Fibroblast of skin of right quadriceps (primary cell): ENCODE measurements around the gene KLF7.
"Not testable (repeated sequence)": the region's sequence is repeated elsewhere in the genome, so short reads cannot be mapped to it uniquely, and the experiment has no call there.

Experiments used
- DNase-seq: peaks from one replicate; pipeline ENCODE4 v3.0.0-alpha.2; 2013

Gene KLF7

DNA sequence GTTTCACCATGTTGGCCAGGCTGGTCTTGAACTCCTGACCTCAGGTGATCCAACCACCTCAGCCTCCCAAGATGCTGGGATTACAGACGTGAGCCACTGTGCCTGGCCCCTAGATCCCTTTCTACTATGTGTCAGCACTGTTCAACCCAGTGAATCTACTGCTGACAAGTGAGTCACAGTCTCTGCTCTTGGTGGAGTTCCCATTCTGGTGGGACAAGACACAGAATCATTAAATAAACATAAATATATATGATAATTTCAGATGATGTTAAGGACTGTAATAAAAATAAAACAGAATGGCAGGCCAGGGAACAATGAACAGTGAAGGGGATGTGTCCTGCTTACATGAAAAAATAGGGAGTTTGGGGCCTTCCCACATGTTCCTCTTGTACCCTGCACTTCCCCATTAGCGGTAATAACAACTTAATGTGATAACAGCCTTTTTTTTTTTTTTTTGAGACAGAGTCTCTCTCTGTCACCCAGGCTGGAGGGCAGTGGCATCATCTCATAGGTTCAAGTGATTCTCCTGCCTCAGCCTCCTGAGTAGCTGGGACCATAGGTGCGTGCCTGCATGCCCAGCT is 114.3 kb downstream of the KLF7 start:
- DNase-seq = peak; percentile 66

DNA sequence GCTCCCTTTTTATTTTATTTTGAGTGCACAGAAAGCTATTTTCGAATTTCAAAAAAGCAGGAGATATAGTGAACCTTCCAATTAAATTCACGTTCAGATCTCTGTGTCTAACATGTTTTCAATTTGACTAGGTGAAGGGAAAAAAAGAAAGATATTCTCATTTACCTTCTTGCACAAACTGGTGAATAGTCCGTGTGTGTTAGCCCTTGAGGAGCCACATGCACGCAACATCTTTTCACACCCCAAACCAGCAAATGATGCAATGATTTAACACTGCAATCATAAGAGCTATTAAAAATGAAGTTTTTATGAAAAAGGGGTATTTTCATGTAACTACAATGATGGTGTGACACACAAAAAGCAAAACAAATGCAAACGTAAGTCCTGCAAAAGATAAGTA is 116.6 kb downstream of the KLF7 start:
- no peak for DNase-seq

DNA sequence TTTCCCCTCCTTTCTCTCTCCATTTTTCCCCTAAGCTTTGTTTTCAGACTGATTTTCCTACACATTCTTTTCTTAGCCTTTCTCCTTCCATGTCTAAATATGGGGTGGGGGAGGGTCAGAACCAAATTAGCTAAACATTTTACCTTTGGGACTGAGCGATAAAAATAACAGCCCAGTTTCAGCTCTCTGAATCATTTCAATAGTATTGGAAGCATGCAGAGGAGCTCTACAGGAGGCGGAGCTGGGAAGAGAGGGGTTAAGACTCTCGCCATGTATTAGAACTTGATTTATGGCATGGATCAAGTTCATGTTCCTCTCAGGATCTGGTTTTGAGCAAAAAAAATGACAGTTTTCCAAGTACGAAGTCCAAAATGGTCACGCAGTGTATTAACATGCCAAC is 117.3 kb downstream of the KLF7 start:
- peak; percentile 91 for DNase-seq

DNA sequence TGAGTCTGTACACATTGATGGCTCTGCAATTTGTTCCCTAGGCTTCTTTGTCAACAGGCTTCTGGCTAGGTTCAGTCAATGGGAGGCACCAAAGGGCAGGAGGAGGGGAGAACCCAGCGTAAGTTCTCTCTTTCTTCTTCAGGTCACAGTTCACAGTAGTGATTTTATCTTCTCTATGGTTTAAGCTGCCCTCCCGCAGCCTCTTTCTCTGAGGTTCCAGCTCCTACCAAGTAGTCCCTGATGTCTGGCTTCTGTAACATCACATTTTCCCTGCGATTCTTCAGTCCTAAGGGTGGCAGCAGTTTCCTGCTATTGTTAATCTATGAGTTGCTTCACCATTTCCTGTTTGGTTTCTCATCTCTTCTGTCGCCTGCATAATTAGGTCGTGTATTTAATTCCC is 119.0 kb downstream of the KLF7 start:
- DNase-seq = peak; percentile 52

DNA sequence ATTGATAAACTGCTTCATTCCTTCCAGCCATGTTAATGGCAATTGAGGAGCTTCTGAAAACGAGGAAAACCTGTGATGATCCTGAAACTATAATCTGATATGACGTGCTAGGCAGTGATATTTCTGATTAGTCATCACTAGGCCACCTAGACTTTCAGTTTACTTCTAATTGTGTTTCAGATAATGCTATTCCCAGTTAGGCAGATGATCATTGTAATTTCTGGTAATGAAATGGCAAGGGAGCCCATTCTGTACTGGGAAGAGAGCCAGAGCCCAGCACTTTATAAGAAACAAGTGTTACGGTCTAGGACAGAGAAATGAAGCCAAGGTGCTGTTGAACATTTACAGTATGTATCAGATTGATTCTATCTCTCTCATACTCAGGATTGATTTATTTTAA is 120.2 kb downstream of the KLF7 start:
- DNase-seq = peak; percentile 35

DNA sequence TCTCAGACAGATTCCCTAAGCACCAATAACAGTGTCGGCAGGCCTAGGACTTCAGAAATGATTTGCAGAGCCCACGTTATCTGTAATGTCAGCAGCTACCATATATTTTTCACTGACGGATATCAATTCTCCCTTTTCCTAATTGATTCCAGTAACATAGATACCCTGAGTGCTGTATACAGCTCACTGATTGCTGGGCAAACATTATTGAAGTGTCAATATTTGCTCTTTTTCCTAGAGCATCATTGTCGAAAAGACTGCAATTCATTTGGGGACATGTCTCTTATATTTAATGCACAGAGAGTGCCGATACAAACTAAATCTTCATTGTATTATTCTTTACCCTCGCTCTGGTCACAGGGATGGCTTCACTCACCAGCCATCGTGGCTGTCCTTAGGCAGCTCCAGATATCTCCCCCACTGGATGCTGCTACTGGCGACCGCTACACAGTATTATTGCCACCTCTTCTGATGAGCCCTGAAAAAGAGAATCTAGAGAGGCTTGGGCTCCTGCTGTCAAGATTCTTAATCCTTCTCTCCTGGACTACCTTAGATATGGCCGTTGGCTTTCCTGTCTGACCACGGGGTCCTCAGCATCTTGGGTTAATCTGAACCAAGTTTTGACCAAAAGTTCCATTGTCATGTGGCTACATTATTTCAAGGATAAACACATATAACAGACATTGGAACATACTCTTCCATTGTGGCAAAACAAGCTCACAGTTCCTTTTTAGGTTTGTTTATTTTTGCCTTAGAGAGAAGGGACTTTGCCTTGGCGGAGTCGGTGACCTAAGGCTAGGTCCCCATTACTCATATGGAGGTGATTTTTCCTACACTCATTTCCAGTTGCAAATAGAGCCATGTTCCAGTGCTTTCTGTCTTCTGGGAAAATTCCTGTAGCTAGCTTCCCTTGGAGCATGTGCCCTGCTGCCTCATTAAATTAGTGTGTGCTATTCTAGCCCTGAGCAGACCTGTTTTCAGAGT is 121.1 kb downstream of the KLF7 start:
- DNase-seq = no peak

DNA sequence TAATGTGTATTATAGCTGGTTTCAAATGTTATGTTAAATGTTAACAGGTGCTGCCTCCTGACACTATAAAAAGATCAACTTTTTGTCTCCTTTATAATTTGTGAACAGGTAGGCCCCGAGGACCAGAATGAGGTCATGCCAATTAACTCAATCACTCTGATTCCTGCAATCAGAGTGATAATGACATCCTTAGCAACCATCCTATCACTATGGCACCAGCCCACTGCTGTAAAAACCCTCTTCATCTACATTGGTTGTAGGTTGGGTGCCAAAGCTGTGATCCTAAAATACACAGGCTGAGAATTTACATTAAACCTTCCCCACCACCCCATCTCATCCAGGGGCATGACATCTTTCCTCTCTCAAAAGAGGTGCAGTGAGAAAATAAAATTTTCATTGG is 122.9 kb downstream of the KLF7 start:
- DNase-seq = no peak

DNA sequence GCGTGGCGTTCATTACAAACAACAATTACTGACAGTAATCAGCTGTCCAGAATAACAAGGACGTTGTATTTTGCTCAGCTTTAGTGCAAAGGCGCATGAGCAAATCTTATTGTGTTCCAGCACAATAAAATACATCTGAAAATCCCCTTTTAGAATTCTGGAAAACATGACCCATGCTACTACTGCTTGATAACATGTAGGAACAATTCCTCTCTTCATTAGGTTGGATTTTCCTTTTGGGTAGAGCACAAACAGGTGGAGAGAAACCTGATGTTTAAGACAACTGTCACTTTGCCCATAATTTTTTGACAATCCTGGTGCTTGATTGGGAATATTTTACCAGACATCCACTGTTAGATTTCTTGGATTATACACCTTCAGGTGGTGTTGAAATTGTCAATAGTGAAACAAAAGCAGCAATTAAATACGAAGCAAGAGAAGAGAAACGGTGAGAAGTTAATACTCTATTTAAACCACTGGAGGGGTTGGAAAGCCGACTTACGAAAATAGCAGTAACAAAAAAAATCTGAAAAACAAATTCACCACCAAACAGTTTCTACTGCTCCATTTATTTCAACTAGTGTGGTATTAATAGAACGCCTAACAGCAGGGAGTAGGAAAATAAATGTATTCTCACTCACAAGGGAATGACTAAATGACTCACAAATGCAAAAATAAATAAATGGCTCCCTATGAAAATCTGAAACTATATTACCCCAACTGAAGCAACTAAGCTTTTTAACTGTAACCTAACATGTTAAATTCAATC is 123.8 kb downstream of the KLF7 start:
- peak; percentile 63 for DNase-seq

DNA sequence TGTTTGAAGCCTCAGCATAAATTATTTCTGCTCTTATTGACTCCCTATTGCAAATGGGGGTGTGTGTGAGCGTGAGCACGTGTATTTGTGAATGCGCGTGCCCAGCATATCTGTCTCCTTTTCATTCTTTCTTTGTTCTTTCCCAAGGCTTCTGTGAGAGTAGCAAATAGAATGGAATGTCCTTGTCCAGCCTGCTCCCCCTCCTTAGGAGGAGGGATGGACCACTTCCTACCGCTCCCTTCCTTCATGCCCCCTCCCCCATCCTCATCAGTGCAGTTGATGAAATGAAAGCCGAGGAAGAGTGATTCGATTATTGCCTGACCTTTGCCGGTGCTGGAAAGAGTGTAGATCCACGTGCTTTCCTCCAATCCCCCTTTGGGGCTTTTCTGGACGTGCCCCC is 124.5 kb downstream of the KLF7 start:
- DNase-seq = peak; percentile 48

DNA sequence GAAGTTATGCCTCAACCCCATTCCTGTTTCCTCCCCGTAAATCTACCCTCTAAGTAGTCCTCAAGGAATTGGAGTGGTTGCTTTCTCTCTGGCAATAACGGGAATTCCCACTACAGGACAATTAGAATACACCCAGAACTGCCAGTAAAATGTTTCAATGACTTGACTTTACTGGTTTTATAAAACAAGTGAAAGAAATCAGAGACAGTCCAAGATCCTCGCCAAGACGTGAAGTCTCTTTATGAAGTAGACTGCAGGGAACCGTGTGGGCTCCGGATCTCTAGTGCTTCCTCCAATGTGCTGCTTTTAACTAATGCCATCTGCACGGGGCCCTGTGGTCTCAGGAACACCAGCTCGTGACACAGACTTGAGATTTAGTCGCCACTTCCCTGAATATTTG is 125.1 kb downstream of the KLF7 start:
- peak; percentile 33 for DNase-seq

DNA sequence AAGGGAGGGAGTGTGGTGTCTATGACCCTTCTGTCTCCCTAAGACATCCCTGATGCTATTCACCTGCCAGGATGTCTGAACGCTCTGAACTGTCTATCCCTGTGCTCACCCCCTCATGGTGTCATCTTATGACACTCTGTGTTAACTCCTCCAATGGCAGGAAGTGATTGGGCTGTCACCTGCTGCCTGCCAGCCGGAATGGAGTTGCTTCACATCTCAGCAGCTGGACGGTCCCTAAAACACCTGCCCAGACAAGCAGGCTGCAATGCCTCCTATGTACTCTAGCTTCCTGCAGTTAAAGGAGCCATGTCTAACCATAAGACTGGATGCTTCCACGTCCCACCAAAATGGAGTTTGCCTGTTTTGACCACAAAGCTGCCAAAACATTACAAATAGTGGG is 126.5 kb downstream of the KLF7 start:
- DNase-seq = no peak

DNA sequence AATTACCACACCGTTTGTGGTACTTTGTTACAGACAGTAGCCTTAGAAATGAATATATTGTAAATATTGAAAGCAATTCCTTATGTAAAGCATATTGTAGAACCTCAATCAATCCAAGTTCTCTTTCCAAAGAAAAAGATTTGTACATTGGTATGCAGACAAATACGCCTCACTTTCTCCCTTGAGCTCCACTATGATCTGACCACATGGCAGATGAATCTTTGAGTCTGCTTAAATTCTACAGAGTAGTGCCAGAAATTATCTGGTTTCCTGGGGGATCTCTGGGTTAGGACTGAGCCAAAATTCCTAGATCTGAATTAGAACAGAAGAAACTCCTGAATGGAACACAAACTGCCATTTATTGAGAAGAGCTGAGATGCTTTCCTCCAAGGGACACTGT is 127.4 kb downstream of the KLF7 start:
- peak; percentile 15 for DNase-seq

DNA sequence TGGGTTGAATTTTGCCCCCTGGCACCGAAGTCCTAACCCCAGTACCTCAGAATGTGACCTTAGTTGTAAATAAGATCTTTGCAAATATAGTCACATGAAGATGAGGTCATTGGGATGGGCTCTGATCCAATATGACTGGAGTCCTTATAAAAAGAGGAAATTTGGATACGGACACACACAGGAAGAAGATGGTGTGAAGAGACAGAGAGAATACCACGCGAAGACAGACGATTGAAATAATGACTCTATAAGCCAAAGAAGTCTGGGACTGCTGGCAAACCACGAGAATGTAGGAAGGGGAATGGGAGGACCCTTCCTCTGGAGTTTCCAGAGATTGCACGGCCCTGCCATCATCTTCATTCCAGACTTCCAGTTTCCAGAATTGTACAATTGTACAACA is 127.9 kb downstream of the KLF7 start:
- peak; percentile 48 for DNase-seq

DNA sequence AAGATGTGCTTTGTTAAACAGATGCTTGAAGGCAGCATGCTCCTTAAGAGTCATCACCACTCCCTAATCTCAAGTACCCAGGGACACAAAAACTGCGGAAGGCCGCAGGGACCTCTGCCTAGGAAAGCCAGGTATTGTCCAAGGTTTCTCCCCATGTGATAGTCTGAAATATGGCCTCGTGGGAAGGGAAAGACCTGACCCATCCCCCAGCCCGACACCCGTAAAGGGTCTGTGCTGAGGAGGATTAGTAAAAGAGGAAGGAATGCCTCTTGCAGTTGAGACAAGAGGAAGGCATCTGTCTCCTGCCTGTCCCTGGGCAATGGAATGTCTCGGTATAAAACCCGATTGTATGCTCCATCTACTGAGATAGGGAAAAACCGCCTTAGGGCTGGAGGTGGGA is 128.7 kb downstream of the KLF7 start:
- not testable (repeated sequence) for DNase-seq

DNA sequence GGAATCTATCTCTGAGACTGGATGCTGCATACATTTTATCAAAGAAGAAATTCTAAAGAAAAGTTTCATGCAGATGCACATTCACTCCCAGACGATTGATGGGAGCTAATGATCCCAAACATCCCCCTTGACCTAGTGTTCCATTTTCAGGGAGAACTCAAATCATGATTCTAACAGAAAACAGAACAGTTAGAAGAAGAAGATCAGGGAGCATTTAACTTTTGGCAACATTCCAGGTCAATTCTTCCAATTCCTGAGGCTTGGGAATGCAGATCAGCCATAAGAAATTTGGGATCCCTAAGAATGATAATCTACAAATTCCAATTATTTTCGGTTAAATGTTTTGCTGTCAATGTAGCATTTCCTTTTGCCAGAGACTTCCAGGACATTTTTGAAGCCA is 129.9 kb downstream of the KLF7 start:
- DNase-seq = peak; percentile 50

DNA sequence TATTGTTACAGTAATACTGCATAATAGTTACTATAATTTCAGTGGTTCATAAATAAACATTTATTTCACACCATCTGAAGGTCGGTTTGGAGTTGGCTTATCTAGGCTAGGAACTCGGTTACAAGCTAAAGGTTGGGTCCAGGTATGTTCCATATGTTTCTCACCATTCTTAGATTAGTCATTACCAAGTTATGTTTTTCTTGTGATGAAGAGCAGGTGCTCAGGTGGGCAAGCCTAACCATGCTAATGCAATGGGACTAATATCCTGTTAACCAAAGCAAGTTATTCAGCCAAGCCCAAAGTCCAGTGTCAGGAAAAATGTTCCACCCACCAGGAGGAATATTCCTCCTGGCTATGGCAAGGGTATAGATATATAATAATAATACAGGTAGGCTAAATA is 133.3 kb downstream of the KLF7 start:
- DNase-seq = no peak
